ENCODE results near the gene S100A9.

DNA sequence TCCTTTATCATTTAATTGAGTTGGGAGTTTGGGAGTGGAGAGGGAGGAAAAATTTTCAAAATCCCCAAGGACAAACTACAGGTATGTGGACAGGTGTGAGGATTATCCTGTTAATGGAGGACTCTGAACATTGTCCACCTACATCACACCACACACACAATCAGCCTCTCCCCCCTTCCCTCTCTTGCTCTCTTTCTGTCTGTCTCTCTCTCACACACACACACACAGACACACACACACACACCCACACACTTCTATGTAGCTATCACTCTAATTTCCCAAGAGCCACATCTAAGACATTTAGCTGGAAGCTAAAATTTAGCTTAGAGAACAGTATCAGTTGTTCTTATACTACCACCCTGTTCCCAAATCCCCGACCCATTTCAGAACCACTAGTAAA, 31.7 kb downstream of the S100A9 start:
- TF ChIP-seq, protein P1, sequence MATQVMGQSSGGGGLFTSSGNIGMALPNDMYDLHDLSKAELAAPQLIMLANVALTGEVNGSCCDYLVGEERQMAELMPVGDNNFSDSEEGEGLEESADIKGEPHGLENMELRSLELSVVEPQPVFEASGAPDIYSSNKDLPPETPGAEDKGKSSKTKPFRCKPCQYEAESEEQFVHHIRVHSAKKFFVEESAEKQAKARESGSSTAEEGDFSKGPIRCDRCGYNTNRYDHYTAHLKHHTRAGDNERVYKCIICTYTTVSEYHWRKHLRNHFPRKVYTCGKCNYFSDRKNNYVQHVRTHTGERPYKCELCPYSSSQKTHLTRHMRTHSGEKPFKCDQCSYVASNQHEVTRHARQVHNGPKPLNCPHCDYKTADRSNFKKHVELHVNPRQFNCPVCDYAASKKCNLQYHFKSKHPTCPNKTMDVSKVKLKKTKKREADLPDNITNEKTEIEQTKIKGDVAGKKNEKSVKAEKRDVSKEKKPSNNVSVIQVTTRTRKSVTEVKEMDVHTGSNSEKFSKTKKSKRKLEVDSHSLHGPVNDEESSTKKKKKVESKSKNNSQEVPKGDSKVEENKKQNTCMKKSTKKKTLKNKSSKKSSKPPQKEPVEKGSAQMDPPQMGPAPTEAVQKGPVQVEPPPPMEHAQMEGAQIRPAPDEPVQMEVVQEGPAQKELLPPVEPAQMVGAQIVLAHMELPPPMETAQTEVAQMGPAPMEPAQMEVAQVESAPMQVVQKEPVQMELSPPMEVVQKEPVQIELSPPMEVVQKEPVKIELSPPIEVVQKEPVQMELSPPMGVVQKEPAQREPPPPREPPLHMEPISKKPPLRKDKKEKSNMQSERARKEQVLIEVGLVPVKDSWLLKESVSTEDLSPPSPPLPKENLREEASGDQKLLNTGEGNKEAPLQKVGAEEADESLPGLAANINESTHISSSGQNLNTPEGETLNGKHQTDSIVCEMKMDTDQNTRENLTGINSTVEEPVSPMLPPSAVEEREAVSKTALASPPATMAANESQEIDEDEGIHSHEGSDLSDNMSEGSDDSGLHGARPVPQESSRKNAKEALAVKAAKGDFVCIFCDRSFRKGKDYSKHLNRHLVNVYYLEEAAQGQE (IDR thresholded peaks at IDR 0.05; ENCODE audit: low read depth): no peak
- TF ChIP-seq POLR2A (IDR thresholded peaks at IDR 0.05; ENCODE audit: borderline replicate concordance, extremely low read depth, insufficient read depth, insufficient read length) (no peak), SIN3A (IDR thresholded peaks at IDR 0.05; ENCODE audit: low read depth) (no peak), TCF7L2 (IDR thresholded peaks at IDR 0.05; ENCODE audit: borderline replicate concordance, extremely low read depth, insufficient read depth, insufficient read length) (no peak), POLR2AphosphoS5 (IDR thresholded peaks at IDR 0.05; ENCODE audit: low read depth, low read length) (no peak), EZH2phosphoT487 (IDR thresholded peaks at IDR 0.05; ENCODE audit: borderline replicate concordance) (no peak), EGR1 (IDR thresholded peaks at IDR 0.05; ENCODE audit: low read depth) (no peak), RAD21 (IDR thresholded peaks at IDR 0.05; ENCODE audit: low read depth) (no peak), EZH2 (IDR thresholded peaks at IDR 0.05) (no peak), SP1 (IDR thresholded peaks at IDR 0.05; ENCODE audit: low read depth) (no peak), YY1 (IDR thresholded peaks at IDR 0.05; ENCODE audit: extremely low read depth, insufficient replicate concordance, low read depth, low read length) (no peak)
- TF ChIP-seq, protein P2, sequence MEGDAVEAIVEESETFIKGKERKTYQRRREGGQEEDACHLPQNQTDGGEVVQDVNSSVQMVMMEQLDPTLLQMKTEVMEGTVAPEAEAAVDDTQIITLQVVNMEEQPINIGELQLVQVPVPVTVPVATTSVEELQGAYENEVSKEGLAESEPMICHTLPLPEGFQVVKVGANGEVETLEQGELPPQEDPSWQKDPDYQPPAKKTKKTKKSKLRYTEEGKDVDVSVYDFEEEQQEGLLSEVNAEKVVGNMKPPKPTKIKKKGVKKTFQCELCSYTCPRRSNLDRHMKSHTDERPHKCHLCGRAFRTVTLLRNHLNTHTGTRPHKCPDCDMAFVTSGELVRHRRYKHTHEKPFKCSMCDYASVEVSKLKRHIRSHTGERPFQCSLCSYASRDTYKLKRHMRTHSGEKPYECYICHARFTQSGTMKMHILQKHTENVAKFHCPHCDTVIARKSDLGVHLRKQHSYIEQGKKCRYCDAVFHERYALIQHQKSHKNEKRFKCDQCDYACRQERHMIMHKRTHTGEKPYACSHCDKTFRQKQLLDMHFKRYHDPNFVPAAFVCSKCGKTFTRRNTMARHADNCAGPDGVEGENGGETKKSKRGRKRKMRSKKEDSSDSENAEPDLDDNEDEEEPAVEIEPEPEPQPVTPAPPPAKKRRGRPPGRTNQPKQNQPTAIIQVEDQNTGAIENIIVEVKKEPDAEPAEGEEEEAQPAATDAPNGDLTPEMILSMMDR (IDR thresholded peaks at IDR 0.05 in 2 of 3, conservative IDR thresholded peaks at IDR 0.05 in 1 of 3; ENCODE audit: borderline replicate concordance in 1 of 3, insufficient read depth in 1 of 3, low read depth in 2 of 3, low read length in 2 of 3): no peak
- TF ChIP-seq, protein P3, sequence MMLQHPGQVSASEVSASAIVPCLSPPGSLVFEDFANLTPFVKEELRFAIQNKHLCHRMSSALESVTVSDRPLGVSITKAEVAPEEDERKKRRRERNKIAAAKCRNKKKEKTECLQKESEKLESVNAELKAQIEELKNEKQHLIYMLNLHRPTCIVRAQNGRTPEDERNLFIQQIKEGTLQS (IDR thresholded peaks at IDR 0.05): no peak
- TF ChIP-seq, protein P4, sequence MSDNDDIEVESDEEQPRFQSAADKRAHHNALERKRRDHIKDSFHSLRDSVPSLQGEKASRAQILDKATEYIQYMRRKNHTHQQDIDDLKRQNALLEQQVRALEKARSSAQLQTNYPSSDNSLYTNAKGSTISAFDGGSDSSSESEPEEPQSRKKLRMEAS (IDR thresholded peaks at IDR 0.05): no peak
